CD14-positive monocyte (primary cell): ENCODE data around the gene TGM2. TPM values are rescaled to one million over a fixed set of nuclear protein-coding genes. Genes with fewer than 3 reads are reported as not detected.

ENCODE experiments used
- DNase-seq, 3 donors: peaks; one replicate each; pipeline ENCODE4 v3.0.0-alpha.2; 2011 to 2022
- H2AFZ ChIP-seq: 2 replicates; pipeline ENCODE4 v1.6.0; 2012; ENCODE audit warnings: mild to moderate bottlenecking, low read depth, low read length, inconsistent platforms; ENCODE audit not compliant: insufficient read depth, poor library complexity, severe bottlenecking
- H3K27ac ChIP-seq, 2 donors: 1 replicate in 1 of 2; 2 replicates in 1 of 2; pipeline ENCODE4 v1.5.1; 2012 to 2013; ENCODE audit warnings: low read length in 2 of 2, control low read depth in 1 of 2, inconsistent platforms in 1 of 2, low read depth in 1 of 2, mild to moderate bottlenecking in 1 of 2
- H3K27me3 ChIP-seq, 2 donors: one replicate each; pipeline versions ENCODE4 v1.6.0 to v1.6.1; 2011 to 2013; ENCODE audit warnings: low read length in 2 of 2; ENCODE audit not compliant: control insufficient read depth in 2 of 2, insufficient read depth in 2 of 2
- H3K36me3 ChIP-seq, 2 donors: replicated peaks in 1 of 2; 1 replicate in 1 of 2; 2 replicates in 1 of 2; pipeline versions ENCODE4 v1.5.1 to v1.6.1; 2012 to 2013; ENCODE audit warnings: low read length in 2 of 2, control low read depth in 1 of 2, inconsistent platforms in 1 of 2, mild to moderate bottlenecking in 1 of 2; ENCODE audit not compliant: insufficient read depth in 2 of 2, control insufficient read depth in 1 of 2
- H3K4me1 ChIP-seq, 2 donors: 1 replicate in 1 of 2; 2 replicates in 1 of 2; pipeline versions ENCODE4 v1.5.1 to v1.6.1; 2012 to 2013; ENCODE audit warnings: low read length in 2 of 2, control low read depth in 1 of 2, inconsistent platforms in 1 of 2, mild to moderate bottlenecking in 1 of 2, moderate library complexity in 1 of 2; ENCODE audit not compliant: insufficient read depth in 2 of 2, control insufficient read depth in 1 of 2
- H3K4me2 ChIP-seq: replicated peaks from 2 replicates; pipeline ENCODE3; 2012; ENCODE audit warnings: low read length, moderate library complexity, mild to moderate bottlenecking; ENCODE audit not compliant: poor library complexity, severe bottlenecking; ENCODE audit errors: extremely low read depth
- H3K4me3 ChIP-seq, 3 experiments: fragments of 200-600 bp in 1 of 3; sonication (generic) in 1 of 3; replicated peaks in 1 of 3; 1 replicate in 2 of 3; 2 replicates in 1 of 3; pipeline ENCODE4 v1.5.1; 2011 to 2013; ENCODE audit warnings: low read length in 3 of 3, mild to moderate bottlenecking in 3 of 3, control low read depth in 2 of 3, low read depth in 2 of 3, inconsistent platforms in 1 of 3, moderate library complexity in 1 of 3
- H3K79me2 ChIP-seq: 2 replicates; pipeline ENCODE4 v1.6.0; 2012; ENCODE audit warnings: mild to moderate bottlenecking, control low read depth, inconsistent platforms, low read length, moderate library complexity; ENCODE audit not compliant: insufficient read depth
- H3K9ac ChIP-seq: 2 replicates; pipeline ENCODE4 v1.6.0; 2017; ENCODE audit warnings: low read length, mild to moderate bottlenecking; ENCODE audit not compliant: insufficient read depth, poor library complexity, severe bottlenecking
- H3K9me3 ChIP-seq, 2 donors: replicated peaks in 1 of 2; 1 replicate in 1 of 2; 2 replicates in 1 of 2; pipeline versions ENCODE4 v1.5.1 to v1.6.1; 2012 to 2013; ENCODE audit warnings: low read length in 2 of 2, control low read depth in 1 of 2; ENCODE audit not compliant: control insufficient read depth in 1 of 2, insufficient read depth in 1 of 2
- H4K20me1 ChIP-seq: 2 replicates; pipeline ENCODE4 v1.6.0; 2012; ENCODE audit warnings: mild to moderate bottlenecking, low read length, control low read depth, moderate library complexity; ENCODE audit not compliant: insufficient read depth
- H3K27ac Mint-ChIP-seq, 7 donors: one replicate each; pipeline ENCODE4 v1.8.0; 2020; ENCODE audit warnings: mild to moderate bottlenecking in 7 of 7, mixed read lengths in 7 of 7, moderate library complexity in 6 of 7, inconsistent platforms in 2 of 7
- H3K27me3 Mint-ChIP-seq, 3 donors: one replicate each; pipeline ENCODE4 v1.8.0; 2021 to 2022; ENCODE audit warnings: low read depth in 3 of 3, mild to moderate bottlenecking in 3 of 3, mixed read lengths in 3 of 3, moderate library complexity in 3 of 3, inconsistent platforms in 1 of 3
- H3K36me3 Mint-ChIP-seq, 2 donors: one replicate each; pipeline ENCODE4 v1.8.0; 2020; ENCODE audit warnings: mixed read lengths in 2 of 2, inconsistent platforms in 1 of 2, mild to moderate bottlenecking in 1 of 2
- H3K4me1 Mint-ChIP-seq: one replicate; pipeline ENCODE4 v1.8.0; 2020; ENCODE audit warnings: mild to moderate bottlenecking, mixed read lengths
- H3K4me3 Mint-ChIP-seq, 2 donors: one replicate each; pipeline ENCODE4 v1.8.0; 2020; ENCODE audit warnings: mild to moderate bottlenecking in 2 of 2, mixed read lengths in 2 of 2, moderate library complexity in 1 of 2
- H3K9me3 Mint-ChIP-seq, 7 donors: one replicate each; pipeline ENCODE4 v1.8.0; 2020 to 2022; ENCODE audit warnings: mixed read lengths in 7 of 7, mild to moderate bottlenecking in 6 of 7, moderate library complexity in 6 of 7, inconsistent platforms in 2 of 7
- CTCF ChIP-seq: fragments of 200-600 bp; IDR thresholded peaks from one replicate; pipeline ENCODE4 v1.8.0; 2022; ENCODE audit warnings: antibody characterized with exemption, mild to moderate bottlenecking
- WGBS: methylation state at CpG from one replicate; pipeline ENCODE4 v1.1.5; 2013; ENCODE audit warnings: missing lambda C conversion rate; ENCODE audit not compliant: insufficient coverage; 5-methylcytosine and 5-hydroxymethylcytosine counted together
- intact Hi-C, 2 donors: fragments of 100-400 bp; cut with micrococcal nuclease; formaldehyde crosslinking; loops; one replicate each; pipeline versions ENCODE4 v1.15.0 to v1.15.1; 2023
- polyA plus RNA-seq, 3 donors: library from polyadenylated mRNA; depleted of rRNA in 1 of 3; unstranded in 2 of 3; stranded (reverse) in 1 of 3; fragments of 300-500 nt in 2 of 3; fragments of >200 nt in 1 of 3; fragmentation: Illumina TruSeq in 2 of 3; gene quantifications; 1 replicate in 2 of 3; 2 replicates in 1 of 3; pipeline ENCODE4 v1.2.3, GENCODE V29; 2012 to 2021

Gene TGM2
- polyA plus RNA-seq, 3 donors = 0.47 to 1.7 (median 1.6) TPM

GRCh38 chr20:38119446-38119845 is 45.6 kb downstream of the TGM2 start:
- H3K27ac Mint-ChIP-seq = no peak overlapping the region

GRCh38 chr20:38117635-38118034 is 47.4 kb downstream of the TGM2 start:
- Histone ChIP-seq H3K9me3 (no peaks in the 10 kb centered on the region), H3K9ac (no peak overlapping the region), H3K4me3 (no peak overlapping the region), H3K79me2 (no peaks in the 10 kb centered on the region), H3K4me2 (no peak overlapping the region), H3K27ac (no peak overlapping the region), H3K27me3 (no peaks in the 10 kb centered on the region), H3K4me1 (peaks cover 13 to 18% of the 10 kb centered on the region in 2 donors), H3K36me3 (no peaks in the 10 kb centered on the region), H4K20me1 (no peaks in the 10 kb centered on the region), H2AFZ (no peak overlapping the region)
- Mint-ChIP-seq H3K4me3 (no peak overlapping the region), H3K4me1 (peaks cover 31% of the 10 kb centered on the region), H3K36me3 (no peaks in the 10 kb centered on the region), H3K27me3 (no peaks in the 10 kb centered on the region), H3K9me3 (no peaks in the 10 kb centered on the region), H3K27ac (no peak overlapping the region)
- intact Hi-C loops = no loop called here
- DNase-seq = no peak
- WGBS = no CpG with 5 or more reads among the region's 3 CpGs
- no peak for TF ChIP-seq CTCF

More at GRCh38 chr20:38119446-38119845, 45.6 kb downstream of the TGM2 start:
- Mint-ChIP-seq H3K4me3 (no peak overlapping the region), H3K4me1 (peaks cover 18% of the 10 kb centered on the region), H3K36me3 (no peaks in the 10 kb centered on the region), H3K9me3 (no peaks in the 10 kb centered on the region), H3K27me3 (no peaks in the 10 kb centered on the region)
- Histone ChIP-seq H3K9ac (no peak overlapping the region), H3K4me3 (no peak overlapping the region), H3K4me1 (peaks cover 5 to 6% of the 10 kb centered on the region in 2 donors), H3K27ac (no peak overlapping the region), H3K36me3 (no peaks in the 10 kb centered on the region), H3K4me2 (no peak overlapping the region), H3K27me3 (no peaks in the 10 kb centered on the region), H4K20me1 (no peaks in the 10 kb centered on the region), H3K9me3 (no peaks in the 10 kb centered on the region), H3K79me2 (no peaks in the 10 kb centered on the region), H2AFZ (no peak overlapping the region)
- intact Hi-C loops = no loop called here
- no peak for DNase-seq
- TF ChIP-seq CTCF = no peak
- WGBS = 90% methylated on average over 6 of the region's 6 CpGs
